Upper lobe of left lung (tissue), 4 donors: ENCODE data around the gene RAI1.

Experiments
- CTCF ChIP-seq, 6 experiments: fragments of 450-650 bp in 4 of 6; fragments of 200-600 bp in 2 of 6; sonication (generic) in 2 of 6; IDR thresholded peaks; one replicate each; pipeline ENCODE4 v1.5.1; 2016 to 2019; ENCODE audit warnings: antibody characterized with exemption in 6 of 6
- POLR2A ChIP-seq, 4 donors: fragments of 450-650 bp; IDR thresholded peaks; one replicate each; pipeline ENCODE4 v1.5.1; 2016 to 2017; ENCODE audit warnings: antibody characterized with exemption in 4 of 4, mild to moderate bottlenecking in 2 of 4
- POLR2AphosphoS5 ChIP-seq, 2 donors: sonication (generic); formaldehyde crosslinking; IDR thresholded peaks; one replicate each; pipeline ENCODE4 v1.5.1; 2017; ENCODE audit warnings: antibody characterized with exemption in 2 of 2

- no peak for TF ChIP-seq POLR2A (IDR thresholded peaks at IDR 0.05)
- TF ChIP-seq CTCF (IDR thresholded peaks at IDR 0.05) = no peak
- no peak for TF ChIP-seq POLR2AphosphoS5 (IDR thresholded peaks at IDR 0.05)
Observed at GRCh38 chr17:17843096-17843495, 161.8 kb downstream of the RAI1 start.
